GM10266 (cell line): ENCODE data around the gene CLIP1.
"Not testable (repeated sequence)": the region's sequence is repeated elsewhere in the genome, so short reads cannot be mapped to it uniquely, and the experiment has no call there.

Experiments used
- DNase-seq: peaks from one replicate; pipeline ENCODE4 v3.0.0; 2012; ENCODE audit errors: extremely low spot score
- TF ChIP-seq, protein P1 (sequence below): IDR thresholded peaks from 2 replicates; pipeline ENCODE4 v1.5.1; 2012; ENCODE audit warnings: mild to moderate bottlenecking, low read depth; ENCODE audit not compliant: control insufficient read depth, insufficient read depth; ENCODE audit errors: missing control alignments

Gene CLIP1

DNA sequence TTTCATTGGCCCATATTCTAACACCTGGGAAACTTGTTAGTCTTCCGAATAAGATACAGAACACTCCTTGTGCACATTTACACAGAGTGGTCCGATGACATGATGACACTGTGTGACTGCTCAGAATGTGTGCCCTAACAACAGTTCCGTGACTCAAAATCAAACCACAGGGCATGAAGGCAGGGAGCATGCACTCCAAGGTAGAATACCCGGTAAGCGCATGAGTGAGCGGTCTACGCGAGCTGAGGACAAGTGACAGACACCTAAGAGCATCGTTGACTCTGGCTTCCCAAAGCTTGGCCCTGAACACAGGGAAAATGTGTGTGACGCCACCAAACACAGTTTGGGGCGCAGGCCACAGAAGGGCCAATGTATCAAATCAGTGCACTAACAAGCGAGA lies 18.6 kb downstream of the CLIP1 start:
- TF ChIP-seq, protein P1, sequence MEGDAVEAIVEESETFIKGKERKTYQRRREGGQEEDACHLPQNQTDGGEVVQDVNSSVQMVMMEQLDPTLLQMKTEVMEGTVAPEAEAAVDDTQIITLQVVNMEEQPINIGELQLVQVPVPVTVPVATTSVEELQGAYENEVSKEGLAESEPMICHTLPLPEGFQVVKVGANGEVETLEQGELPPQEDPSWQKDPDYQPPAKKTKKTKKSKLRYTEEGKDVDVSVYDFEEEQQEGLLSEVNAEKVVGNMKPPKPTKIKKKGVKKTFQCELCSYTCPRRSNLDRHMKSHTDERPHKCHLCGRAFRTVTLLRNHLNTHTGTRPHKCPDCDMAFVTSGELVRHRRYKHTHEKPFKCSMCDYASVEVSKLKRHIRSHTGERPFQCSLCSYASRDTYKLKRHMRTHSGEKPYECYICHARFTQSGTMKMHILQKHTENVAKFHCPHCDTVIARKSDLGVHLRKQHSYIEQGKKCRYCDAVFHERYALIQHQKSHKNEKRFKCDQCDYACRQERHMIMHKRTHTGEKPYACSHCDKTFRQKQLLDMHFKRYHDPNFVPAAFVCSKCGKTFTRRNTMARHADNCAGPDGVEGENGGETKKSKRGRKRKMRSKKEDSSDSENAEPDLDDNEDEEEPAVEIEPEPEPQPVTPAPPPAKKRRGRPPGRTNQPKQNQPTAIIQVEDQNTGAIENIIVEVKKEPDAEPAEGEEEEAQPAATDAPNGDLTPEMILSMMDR, result no peak
- no peak for DNase-seq

DNA sequence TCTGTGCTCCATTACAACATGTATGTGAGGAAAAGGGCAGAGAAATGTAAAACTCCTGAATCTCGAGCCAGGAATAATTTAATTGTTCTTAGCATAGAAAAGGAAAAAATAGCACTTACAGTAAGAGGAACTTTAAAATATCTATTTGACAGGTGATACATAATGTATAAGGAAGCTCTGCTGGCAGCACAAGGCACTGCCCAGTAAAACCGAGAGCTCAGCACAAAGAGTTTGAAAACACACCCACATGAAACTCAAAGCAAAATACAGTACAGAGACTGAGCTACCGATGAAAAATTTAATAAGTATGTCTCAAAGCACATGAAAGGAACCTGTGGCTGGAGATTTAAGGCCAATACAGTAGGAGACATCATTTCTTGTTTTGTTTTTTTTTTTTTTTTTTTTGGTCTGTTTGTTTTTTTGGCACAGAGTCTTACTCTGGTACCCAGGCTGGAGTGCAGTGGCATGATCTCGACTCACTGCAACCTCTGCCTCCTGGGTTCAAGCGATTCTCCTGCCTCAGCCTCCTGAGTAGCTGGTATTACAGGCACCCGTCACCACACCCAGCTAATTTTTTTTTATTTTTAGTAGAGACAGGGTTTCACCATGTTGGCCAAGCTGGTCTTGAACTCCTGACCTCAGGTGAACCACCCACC lies 19.2 kb downstream of the CLIP1 start:
- TF ChIP-seq, protein P1, result no peak

DNA sequence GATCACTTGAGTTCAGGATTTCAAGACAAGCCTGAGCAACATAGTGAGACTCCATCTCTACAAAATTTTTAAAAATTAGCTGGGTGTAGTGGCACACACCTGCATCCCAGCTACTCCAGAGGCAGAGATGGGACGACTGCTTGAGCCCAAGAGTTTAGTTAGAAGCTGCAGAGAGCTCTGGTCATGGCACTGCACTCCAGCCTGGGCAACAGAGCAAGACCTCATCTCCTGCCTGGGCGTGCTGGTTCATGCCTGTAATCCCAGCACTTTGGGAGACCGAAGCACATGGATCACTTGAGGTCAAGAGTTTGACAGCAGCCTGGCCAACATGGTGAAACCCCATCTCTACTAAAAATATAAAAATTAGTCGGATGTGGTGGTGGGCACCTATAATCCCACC lies 20.2 kb downstream of the CLIP1 start:
- no peak for DNase-seq
- TF ChIP-seq, protein P1, result no peak

More for the DNA sequence above, 19.2 kb downstream of the CLIP1 start:
- peak; percentile 38 for DNase-seq

DNA sequence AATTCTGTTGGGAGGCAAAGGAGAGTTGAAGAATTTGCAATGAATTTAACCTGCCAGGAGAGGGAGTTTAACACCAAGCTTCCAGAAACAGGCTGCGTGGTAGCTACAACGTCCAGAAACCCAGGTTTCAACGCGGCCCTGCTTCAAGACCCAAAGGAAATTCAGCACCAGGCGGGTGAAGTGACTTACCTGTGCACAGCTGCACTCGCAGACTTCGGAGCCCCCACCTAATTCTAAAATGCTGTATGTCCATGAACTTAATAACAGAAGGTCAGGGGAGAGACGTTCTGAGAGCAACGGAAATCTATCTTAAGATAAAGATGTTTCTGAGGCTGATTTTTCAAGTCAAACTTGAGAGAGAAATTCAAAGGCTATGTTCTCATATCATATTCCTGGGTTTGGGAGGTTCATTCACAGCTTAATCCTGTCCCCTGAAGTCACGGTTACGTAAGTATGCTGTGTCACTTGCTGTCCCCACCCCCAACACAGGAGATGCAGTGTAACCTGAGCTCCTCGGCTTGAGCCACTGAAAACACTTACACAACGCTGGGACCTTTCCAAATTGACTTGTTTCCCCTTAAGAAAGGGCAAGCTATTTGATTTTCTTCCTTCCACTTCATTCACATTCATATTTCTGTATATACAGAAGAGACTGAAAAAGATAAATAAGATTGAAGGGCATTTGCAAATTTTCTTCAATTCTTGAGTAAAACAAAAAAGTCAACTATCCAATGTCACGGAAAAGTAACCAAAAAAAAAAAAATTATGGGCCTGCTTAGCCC lies 22.7 kb downstream of the CLIP1 start:
- DNase-seq, result peak; percentile 75
- TF ChIP-seq, protein P1, result peak; percentile 64

DNA sequence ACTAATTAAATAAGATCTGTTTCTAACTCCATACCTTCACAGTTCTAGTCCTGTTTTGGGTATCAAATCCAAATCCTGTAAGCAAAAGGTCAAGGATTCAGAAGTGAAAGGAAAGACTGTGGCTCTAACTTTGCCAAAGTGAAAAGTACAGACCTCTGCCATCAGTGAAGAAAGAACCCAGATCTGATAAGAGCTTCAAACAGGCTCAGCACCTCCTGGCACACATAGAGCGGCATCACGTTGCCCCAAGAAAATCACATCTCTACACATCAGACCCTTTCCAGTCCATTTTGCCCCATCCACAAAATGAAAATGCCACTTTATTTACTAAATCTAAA lies 23.2 kb downstream of the CLIP1 start:
- TF ChIP-seq, protein P1, result no peak
- DNase-seq, result no peak

DNA sequence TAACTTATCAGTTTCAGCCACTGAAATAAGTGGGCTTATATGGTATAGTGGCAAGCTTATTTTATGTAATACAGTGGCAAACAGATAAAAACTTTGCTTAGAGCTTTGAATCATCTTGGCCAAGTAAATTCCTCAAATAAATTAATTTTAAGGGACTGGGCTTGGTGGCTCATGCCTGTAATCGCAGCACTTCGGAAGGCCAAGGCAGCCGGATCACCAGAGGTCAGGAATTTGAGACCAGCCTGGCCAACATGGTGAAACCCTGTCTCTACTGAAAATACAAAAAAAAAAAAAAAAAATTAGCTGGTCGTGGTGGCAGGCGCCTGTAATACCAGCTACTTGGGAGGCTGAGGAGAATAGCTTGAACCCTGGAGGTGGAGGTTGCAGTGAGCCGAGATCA lies 24.5 kb downstream of the CLIP1 start:
- not testable (repeated sequence) for DNase-seq

DNA sequence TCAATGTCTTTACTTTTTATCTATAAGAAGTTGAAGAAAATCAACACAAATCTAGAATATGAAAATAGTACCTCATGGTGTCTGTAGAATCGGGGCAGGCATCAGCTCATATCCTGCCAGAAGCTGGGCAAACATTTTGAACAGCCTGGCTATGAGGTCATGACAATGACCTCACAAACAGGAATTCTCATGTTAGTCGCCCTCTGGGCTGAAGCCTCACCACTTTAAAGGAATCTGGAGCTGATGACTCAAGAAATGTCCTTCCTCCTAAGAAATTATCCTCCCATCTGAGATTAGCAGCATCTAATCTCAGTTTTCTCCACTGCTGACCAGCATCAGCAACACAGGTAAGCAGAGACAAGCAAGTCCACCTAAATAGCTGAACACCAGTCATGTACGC lies 27.1 kb downstream of the CLIP1 start:
- no peak for DNase-seq
- TF ChIP-seq, protein P1, result no peak
